HG02610 (cell line): ENCODE measurements around the gene GLMP.

Source experiments
- ATAC-seq: cut with Tn5 transposase; IDR thresholded peaks from one replicate; pipeline ENCODE4 v1.9.1; 2021; ENCODE audit warnings: mild to moderate bottlenecking, moderate library complexity; ENCODE audit not compliant: unreplicated experiment

Gene GLMP

DNA sequence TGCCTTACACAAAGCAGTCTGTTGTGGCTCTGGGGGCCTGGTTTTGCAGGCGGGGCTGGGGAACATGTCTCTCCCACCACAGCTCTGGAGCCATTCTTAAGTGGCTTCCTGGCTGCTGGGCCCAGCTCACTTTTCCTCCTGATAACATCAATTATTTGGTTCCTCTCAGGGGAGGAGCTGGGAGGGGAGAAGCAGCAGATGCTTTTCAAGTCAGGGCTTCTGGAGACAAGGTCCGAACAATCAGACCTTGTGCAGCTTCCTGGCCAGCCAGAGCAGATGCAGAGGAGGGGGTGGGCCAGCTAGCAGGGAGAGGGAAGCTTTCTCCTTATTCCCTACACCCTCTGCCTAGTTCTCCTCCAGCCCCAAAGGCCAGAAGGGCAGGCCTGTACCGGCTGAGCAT is 44.0 kb downstream of the GLMP start:
- no peak for ATAC-seq

DNA sequence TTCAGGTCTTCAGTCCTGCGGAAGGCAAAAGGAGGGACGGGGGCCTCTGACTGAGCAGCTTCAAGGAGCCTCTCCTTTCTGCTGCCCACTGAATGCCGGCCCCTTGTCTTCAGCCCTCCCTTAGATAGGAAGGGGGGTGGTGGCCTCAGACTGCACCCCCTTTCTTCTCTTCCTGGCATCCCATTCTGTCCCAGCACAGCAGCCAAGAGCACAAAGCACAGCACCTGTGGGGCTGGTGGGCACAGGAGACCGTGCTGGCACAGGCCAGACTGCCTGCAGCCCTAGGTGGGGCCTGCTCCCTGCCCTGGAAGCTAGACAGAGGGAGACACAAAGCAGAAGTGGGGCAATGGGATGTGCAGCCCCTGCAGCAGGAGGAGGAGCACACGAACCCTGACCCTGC is 45.9 kb downstream of the GLMP start:
- no peak for ATAC-seq

DNA sequence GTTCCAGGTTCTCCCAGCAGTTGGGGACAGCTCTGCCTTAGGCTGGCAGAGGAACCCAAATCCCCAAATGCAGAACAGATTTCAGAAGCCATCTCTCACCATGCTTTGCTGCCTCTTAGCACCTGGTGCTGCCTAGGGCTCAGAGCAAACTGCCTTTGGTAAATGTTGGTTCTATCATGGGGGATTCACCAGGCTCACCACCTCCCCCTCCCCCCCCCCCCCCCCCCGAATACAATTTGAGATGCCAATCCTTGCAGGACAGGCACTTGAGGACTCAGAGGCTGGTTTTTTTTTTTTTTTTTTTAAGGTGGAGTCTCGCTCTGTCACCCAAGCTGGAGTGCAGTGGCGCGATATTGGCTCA is 47.2 kb downstream of the GLMP start:
- ATAC-seq: no peak

DNA sequence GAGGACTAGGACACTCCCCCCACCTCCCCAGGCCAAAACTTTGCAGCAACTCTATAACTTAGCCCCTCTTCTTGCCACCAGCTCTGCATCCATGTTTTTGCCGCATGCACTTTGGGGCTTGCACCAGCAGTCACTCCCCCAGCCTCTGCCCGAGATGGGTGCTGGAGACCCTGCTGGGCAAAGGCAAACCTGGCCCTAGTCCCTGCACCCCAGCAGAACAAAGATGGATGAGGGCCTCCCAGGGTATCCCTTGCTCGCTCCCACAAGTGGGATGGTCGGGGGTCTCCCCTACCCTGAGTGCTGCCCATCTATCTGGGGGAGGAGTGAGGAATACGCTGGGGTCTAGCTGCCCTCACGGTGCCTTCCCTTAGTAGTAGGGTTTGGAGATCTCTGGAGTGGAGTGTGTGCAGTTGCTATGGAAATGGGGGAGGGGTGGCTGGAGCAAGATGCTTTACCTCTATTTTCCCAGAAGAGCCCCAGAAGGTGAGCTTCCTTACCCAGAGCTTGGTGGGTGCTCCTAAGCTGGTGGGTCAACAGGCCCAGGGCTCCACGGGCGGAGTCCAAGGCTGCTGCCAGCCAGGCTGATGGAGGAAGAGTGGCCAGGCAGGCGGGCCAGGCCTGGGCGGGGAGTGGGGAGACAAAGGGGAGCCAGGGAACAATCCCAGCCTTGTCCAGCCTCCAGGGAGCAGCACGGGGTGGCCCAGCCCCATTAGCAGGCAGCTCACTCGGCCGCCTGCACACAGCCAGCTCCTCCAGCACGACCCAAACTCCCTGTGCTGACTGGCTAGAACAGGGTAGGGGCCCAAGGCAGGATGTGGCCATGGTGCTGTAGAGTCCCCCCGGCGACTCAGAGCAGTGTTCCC is 47.8 kb downstream of the GLMP start, which contains the start of gene PAQR6:
TSS of gene PAQR6 (minus strand) at position 597 of the 863 bp plus-strand sequence. CDS start 1,325 bp downstream, outside the sequence.
- no peak for ATAC-seq

DNA sequence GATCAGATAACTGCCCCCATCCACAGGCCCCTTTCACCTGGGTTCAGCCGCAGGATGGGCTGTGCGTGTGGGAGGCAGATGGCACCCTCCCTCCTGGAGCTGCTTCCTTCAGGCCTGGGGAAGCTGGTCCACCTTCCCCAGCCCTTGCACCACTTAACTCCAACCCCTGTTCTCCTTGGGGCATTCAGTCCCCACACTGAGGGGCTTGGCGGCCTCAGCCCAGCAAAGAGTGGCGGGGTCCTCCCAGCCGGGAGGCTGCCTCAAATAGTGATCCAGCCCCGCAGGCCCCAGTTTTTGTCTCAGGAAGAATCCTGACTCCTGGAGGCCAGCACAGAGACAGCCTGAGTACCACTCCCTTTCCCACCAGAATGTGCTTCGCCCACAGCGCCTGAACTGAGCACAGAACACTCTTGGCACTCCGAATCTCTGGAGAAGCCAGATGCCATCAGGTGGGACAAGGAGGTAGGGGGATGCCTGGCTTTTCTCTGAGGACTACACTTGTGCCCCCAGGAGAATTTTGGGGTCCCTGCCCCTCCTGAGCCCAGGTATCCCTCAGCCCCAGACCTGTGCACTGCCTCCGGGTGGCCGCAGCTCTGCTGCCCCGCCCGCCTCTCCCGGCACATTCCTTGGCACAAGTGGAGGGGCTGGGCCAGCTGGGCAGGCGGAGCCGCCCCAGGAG is 48.6 kb downstream of the GLMP start:
- ATAC-seq: no peak

DNA sequence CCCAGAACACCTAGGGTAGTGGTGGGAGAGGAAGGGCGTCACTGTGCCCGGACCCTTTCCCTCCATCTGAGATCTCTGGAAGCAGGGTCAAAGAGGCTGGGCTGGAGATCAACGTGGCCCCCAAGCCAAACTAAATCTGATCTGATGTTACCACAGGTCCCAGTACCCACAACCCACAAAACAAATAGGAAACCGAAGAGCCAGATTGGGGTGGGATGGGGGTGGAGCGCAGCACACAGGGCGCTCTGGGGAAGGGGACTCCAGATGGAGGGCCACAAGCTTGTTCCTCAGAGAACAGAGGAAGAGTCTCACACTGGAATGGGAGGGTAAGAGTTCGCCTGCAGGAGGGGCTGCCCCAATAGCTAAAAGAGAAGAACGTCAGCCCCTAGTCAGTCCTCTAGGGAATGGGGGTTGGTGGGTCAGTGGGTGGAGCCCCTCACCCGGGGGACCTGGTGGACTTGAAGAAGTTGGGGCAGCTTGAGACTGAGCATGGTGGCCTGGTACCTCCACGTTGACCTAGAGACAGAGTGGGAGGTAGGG is 49.2 kb downstream of the GLMP start:
- no peak for ATAC-seq

DNA sequence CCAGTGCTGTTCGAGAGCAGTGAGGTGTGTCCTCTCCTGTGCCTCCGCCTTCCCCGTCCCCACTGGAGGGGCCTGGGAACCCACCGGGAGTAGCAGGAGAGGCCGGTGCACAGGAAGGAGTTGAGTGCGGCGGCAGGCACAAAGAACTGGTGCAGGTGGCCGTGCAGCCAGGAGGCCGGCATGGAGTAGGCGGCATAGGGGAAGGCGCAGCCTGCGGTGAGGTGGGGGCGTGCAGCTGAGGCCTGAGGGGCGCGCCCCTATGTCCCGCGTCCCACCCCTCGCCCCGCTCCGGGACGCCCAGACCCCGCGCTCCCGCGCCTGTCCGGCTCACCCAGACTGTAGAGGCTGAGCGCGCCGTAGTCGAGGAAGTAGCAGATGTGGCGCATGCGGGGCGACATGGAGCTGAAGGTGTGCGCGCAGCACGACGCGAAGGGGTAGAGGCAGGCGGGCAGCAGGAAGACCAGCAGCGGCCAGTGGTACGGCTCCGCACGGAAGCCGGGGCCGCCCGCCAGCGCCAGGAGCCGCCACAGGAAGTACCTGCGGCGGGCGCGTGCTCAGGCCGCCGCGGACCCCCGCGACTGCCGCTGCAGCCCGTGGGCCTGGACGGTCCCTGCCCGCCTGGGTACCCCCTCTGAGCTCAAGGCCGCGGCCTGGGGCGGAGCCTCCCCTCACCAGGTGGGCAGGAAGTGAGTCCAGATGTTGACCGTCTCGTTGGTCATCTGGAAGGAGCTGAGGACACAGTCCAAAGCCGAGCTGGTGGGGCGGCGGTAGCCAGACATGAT is 49.8 kb downstream of the GLMP start:
- ATAC-seq: no peak

DNA sequence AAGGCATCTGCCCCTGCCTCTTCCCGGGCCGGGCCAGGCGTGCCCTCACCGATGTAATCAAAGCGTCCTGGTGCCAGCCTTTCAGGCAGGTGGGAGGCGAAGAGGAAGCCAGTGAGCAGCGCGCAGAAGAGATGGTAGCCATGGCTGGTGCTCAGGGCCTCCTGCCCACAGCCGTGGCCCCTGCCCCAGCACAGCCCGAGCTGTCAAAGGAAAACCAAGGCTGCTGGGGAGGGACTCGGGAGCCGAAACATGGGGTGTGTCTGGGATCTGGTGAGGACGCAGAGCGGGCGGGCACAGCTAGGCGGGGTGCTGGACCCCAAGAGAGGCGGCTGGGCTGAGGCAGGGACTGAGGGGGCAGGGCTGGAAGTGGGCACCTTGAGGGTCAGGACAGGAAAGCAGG is 50.8 kb downstream of the GLMP start:
- no peak for ATAC-seq

DNA sequence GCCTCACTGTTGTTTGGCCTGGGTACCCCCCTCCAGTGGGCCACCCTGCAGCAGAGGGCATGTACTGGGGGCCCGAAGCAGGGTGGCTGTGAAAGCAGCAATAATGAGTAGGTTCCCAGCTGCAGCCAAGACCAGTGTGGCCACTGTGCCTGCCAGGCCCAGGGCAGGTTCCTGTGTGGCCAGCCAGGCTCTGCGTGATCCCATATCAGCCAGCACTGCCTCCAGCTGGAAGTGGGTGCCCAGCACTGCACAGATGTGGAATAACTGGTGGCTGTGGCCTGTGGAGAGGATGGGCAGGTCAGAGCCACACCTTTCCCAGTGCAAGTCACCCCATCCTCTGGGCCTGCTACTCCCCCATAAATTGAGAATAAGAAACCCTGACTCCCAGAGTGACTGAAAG is 51.4 kb downstream of the GLMP start:
- ATAC-seq: no peak

DNA sequence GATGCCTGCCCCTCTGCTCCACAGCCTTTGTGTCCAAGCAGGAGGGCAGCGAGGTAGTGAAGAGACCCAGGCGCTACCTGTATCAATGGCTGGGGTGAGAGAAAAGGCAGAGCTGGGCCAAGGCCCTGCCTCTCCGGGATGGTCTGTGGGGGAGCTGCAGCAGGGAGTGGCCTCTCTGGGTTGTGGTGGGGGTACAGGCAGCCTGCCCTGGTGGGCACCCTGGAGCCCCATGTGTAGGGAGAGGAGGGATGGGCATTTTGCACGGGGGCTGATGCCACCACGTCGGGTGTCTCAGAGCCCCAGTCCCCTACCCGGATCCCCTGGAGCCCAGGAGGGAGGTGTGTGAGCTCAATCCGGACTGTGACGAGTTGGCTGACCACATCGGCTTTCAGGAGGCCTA is 52.7 kb downstream of the GLMP start:
- no peak for ATAC-seq
